Lung (tissue), 12 donors: ENCODE measurements around the gene PCSK6. TPM values are rescaled to one million over a fixed set of nuclear protein-coding genes. Genes with fewer than 3 reads are reported as not detected.

ENCODE experiments used
- ATAC-seq: fragments of 200-7000 bp; cut with Tn5 transposase; one replicate; pipeline ENCODE4 v1.9.1; 2020; ENCODE audit warnings: moderate number of reproducible peaks; ENCODE audit not compliant: insufficient read depth, low FRiP score
- DNase-seq, 3 donors: peaks; one replicate each; pipeline ENCODE4 v3.0.0-alpha.2; 2013 to 2017
- H3K27ac ChIP-seq, 2 donors: one replicate each; pipeline ENCODE4 v1.5.1; 2013; ENCODE audit warnings: mild to moderate bottlenecking in 2 of 2, moderate library complexity in 2 of 2, control low read depth in 1 of 2, inconsistent platforms in 1 of 2, low read depth in 1 of 2, low read length in 1 of 2
- H3K27me3 ChIP-seq, 3 donors: one replicate each; pipeline ENCODE4 v1.5.1; 2013; ENCODE audit warnings: low read length in 2 of 3; ENCODE audit not compliant: control insufficient read depth in 3 of 3, insufficient read depth in 3 of 3
- H3K36me3 ChIP-seq, 4 donors: one replicate each; pipeline ENCODE4 v1.5.1; 2013; ENCODE audit warnings: low read length in 4 of 4, mild to moderate bottlenecking in 1 of 4, moderate library complexity in 1 of 4; ENCODE audit not compliant: control insufficient read depth in 4 of 4, insufficient read depth in 4 of 4
- H3K4me1 ChIP-seq, 5 donors: one replicate each; pipeline ENCODE4 v1.5.1; 2013; ENCODE audit warnings: low read length in 5 of 5, mild to moderate bottlenecking in 2 of 5, moderate library complexity in 1 of 5; ENCODE audit not compliant: control insufficient read depth in 5 of 5, insufficient read depth in 5 of 5
- H3K4me3 ChIP-seq: one replicate; pipeline ENCODE4 v1.5.1; 2013; ENCODE audit warnings: mild to moderate bottlenecking, control low read depth, moderate library complexity
- H3K9ac ChIP-seq, 2 donors: one replicate each; pipeline ENCODE4 v1.5.1; 2013; ENCODE audit warnings: low read length in 2 of 2, control low read depth in 1 of 2; ENCODE audit not compliant: insufficient read depth in 1 of 2
- H3K9me3 ChIP-seq, 4 donors: one replicate each; pipeline ENCODE4 v1.5.1; 2013; ENCODE audit warnings: low read length in 3 of 4, mild to moderate bottlenecking in 1 of 4, moderate library complexity in 1 of 4; ENCODE audit not compliant: control insufficient read depth in 4 of 4, insufficient read depth in 3 of 4
- CTCF ChIP-seq: IDR thresholded peaks from 2 replicates; pipeline ENCODE4 v1.5.1; 2012; ENCODE audit warnings: mild to moderate bottlenecking; ENCODE audit errors: control extremely low read depth, extremely low read depth
- WGBS, 2 donors: extraction: QIAGEN DNeasy Blood & Tissue Kit; methylation state at CpG; one replicate each; pipeline ENCODE4 v1.1.7; 2013; 5-methylcytosine and 5-hydroxymethylcytosine counted together
- polyA plus RNA-seq, 2 donors: library from polyadenylated mRNA; stranded (reverse); fragments of 200-250 nt; gene quantifications; one replicate each; pipeline ENCODE4 v1.2.1, GENCODE V29; 2013
- total RNA-seq, 2 donors: library from RNA; depleted of rRNA in 1 of 2; stranded (reverse); fragments of >200 nt in 1 of 2; gene quantifications; one replicate each; pipeline ENCODE4 v1.2.1, GENCODE V29; 2014 to 2021
- donor health status: control.
- donor health status: control.
- donor health status: Bipolar disorder and iron deficiency.
- donor health status: healthy.
- donor health status: DM: yes; HTN: yes; CAD: no.

The PCSK6 gene
- total and polyA plus RNA-seq, 4 donors: 4.6 to 41.0 (median 8.4) TPM

DNA sequence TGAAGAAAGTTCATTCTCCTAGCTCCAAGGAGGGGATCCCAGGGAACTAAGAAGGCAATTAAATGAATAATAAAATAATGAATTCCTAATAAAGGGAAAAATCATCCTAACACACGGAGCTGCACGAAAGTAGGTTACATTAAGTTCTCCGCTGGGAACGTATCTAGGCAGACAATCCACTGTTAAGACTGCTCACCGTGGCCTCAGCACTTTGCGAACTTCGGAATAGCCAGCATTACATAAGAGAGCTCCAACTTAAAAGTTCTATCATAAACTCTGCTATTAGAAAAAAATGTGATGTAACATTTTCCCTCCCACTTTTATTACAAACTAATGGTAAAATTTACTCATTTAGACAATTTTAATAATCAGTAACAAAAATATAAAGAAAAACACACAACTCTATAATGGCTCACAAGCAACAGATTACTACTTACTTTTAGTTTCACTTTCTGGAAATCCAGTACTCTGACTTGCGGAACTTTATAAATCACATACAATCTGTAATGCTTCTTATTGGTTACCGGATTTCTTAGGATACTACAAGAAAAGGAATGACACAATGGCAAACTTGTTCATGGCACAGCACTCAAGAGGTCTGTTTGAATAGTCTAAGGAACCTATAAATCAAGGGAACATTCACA is 202.9 kb downstream of the PCSK6 start:
- peaks cover 25 to 51% (median 43%) of the 10 kb centered on the region in 4 donors for H3K36me3 ChIP-seq
- no peak for TF ChIP-seq CTCF
- no peak overlapping the region for H3K4me3 ChIP-seq
- DNase-seq (no peak), ATAC-seq (no peak)
- no peaks in the 10 kb centered on the region for H3K4me1 ChIP-seq
- no peaks in the 10 kb centered on the region for H3K9me3 ChIP-seq
- no peaks in the 10 kb centered on the region for H3K27me3 ChIP-seq
- H3K9ac ChIP-seq: no peak overlapping the region
- WGBS, 2 donors: 83 to 92% methylated on average over 9 of the region's 9 CpGs
- H3K27ac ChIP-seq: no peak overlapping the region

- peaks cover 30 to 59% (median 48%) of the 10 kb centered on the region in 4 donors for H3K36me3 ChIP-seq
- no peaks in the 10 kb centered on the region for H3K27me3 ChIP-seq
- WGBS, 2 donors: 89 to 90% methylated on average over 6 of the region's 6 CpGs
- H3K4me1 ChIP-seq: no peaks in the 10 kb centered on the region
- no peak overlapping the region for H3K27ac ChIP-seq
- ATAC-seq (no peak), DNase-seq (no peak)
- H3K4me3 ChIP-seq: no peak overlapping the region
- TF ChIP-seq CTCF: no peak
- no peak overlapping the region for H3K9ac ChIP-seq
- H3K9me3 ChIP-seq: no peaks in the 10 kb centered on the region
These were observed 205.6 kb downstream of the PCSK6 start for GRCh38 chr15:101283931-101284330.

- 94 to 95% methylated on average over 2 of the region's 2 CpGs for WGBS, 2 donors
- Histone ChIP-seq H3K36me3 (peaks cover 22 to 41% (median 33%) of the 10 kb centered on the region in 4 donors), H3K9ac (no peak overlapping the region), H3K9me3 (no peaks in the 10 kb centered on the region), H3K27ac (no peak overlapping the region), H3K27me3 (no peaks in the 10 kb centered on the region), H3K4me1 (peaks cover 0 to 5% (median 0%) of the 10 kb centered on the region in 5 donors), H3K4me3 (no peak overlapping the region)
- no peak for ATAC-seq
- no peak for TF ChIP-seq CTCF
- DNase-seq: no peak
These were observed 209.5 kb downstream of the PCSK6 start for GRCh38 chr15:101280007-101280406.
